Anterior cingulate cortex (tissue), 58 donors: ENCODE data around the gene JAKMIP1.
"Not testable (repeated sequence)": the region's sequence is repeated elsewhere in the genome, so short reads cannot be mapped to it uniquely, and the experiment has no call there.

Experiments used
- DNase-seq, 58 donors: peaks; one replicate each; lab custom pipeline; 2025; lab: John Stamatoyannopoulos, UW

Gene JAKMIP1

DNA sequence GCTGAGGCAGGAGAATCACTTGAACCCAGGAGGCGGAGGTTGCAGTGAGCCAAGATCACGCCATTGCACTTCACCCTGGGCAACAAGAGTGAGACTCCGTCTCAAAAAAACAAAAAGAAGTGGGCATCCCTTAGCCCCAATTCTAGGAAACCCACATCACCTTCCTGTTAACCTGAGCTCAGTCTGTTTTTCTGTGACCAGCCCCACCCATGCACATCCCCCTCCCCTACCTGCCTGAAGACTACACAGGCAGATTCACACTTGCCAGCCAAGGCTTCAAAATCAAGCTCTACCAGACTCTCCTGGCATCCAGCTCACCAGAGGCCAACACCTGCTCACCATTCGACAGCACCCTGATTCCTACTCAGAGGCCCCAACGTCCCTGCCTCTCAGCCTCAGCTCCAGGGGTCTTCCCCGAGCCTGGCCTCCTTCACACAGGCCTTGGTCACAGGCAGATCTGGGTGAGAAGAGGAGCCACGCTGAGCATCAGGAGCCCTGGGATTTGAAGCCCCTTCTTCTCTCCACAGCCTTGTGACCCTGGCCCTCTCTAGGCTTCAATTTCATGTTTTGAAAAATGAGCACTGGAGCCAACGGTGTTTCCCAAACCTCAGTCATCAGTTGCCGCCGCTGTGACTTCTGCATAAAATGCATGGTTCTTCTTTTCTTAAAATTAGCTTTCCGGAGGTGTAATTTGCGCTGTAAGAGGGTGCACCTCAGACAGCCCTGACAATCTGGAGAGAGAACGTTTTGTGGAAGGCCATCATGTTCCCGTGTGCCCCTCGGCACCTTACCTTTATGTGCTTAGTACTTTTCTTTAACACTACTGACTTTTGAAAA lies 47.3 kb downstream of the JAKMIP1 start:
- no peak for DNase-seq

DNA sequence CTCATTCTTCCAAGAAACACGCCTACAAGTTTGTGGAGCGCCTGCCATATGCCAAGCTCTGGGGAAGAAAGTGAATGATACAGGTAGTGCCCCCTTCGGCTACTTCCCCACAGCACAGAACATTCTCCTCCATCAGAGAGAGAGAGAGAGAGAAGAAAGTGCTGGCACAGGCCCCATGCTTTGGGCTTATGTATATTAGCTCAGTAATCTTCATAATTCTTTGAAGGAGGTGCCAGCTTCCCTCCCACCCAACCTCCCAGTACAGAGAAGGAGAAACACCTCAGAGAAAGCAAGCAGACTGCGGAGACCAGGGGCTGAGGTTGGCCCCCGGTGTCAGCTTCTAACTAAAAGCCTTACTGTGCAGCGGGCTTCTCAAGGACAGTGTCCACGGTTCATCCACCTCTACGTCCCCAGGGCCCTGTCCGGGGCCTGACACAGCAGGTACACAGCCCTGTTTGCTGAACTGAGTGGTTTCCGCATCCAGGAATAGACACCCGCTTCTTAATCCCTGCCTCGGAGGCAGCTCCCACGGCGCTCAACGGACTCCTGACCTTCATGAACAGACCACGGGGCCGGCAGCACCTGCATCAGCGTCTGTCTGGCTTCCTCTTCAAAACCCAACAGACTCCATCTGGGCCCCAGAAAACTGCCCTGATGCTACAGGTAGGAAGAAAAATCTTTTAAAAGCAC lies 50.2 kb downstream of the JAKMIP1 start:
- DNase-seq: peak in 2 of 58 donors; percentile 26 to 38

DNA sequence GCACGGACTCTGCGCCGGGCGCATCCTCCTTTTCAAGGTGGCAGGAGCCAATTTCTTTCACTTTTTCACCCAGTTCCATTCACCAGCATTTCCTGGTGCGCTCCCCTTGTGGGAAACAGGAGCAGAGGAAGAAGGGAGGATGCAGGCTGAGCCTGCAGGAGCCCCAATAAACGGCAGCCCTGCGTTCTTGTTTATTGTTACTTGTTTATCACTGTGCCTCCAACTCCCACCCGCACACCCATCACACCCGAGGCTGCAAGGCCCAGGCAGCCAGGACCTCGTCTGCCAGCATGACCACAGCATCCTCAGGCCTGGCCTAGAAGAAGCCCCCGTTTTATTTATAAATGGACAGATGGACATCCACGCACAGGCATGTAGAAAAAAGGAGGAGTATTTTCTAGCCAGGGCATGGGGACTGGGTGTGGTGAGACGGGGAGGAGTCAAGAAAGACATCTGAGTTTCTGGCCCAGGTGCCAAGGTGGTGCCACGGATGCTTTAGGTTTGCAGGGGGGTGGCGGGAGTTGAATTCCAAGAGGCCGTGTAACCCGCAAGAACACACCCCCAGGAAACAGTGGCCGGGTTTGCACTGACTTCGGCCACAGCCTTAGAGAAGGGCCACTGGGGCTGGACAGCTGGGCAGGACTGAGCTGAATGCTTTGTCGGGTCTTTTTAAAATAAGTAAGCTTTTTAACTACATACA lies 51.7 kb downstream of the JAKMIP1 start:
- DNase-seq: peak in 1 of 58 donors; percentile 29

DNA sequence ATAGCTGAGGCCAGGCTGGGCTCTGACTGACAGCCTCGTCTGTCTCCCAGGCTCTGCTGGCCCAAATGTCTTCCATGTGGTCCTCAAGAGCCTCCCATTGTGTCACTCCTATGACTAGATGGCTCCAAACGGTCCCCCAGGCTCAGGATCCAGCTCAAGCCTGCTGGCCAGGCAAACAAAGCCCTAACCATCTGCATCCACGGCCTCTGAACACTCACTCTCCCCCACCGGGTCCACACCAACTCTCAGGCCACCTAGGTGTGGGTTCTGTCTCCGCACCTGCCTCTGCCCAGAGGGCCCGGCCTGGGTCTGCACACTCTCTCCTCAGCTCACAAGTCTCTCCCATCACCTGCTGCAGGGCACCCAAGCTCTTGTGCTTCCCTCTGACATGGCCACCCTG lies 52.9 kb downstream of the JAKMIP1 start:
- DNase-seq: no peak

DNA sequence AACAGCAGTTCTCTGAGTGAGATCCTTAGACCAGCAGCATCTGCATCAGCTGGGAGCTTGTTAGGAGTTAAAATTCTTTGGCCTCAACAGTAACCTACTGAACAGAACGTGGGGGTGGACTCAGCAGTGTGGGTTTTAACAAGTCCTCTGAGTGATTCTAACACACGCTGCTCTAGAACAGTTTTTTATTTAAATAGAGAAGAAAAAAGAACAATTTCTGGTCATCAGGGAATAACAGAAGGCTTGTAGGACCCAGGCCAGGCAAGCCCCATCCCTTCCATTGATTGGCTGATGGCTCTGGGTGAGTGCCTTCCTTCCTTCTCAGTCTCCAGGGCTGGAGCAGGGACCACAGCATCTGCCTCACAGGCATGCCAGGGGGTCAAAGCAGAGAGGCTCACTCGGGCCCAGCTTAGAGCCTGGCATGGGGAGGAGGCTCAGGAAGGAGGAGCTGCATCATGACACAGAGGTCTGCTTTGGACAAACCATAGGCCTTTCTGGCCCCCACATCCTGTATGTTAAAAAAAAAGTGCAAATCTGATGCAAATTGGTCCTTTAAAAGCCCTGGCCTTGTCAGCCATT lies 56.7 kb downstream of the JAKMIP1 start:
- peak in 1 of 58 donors; percentile 72 for DNase-seq

DNA sequence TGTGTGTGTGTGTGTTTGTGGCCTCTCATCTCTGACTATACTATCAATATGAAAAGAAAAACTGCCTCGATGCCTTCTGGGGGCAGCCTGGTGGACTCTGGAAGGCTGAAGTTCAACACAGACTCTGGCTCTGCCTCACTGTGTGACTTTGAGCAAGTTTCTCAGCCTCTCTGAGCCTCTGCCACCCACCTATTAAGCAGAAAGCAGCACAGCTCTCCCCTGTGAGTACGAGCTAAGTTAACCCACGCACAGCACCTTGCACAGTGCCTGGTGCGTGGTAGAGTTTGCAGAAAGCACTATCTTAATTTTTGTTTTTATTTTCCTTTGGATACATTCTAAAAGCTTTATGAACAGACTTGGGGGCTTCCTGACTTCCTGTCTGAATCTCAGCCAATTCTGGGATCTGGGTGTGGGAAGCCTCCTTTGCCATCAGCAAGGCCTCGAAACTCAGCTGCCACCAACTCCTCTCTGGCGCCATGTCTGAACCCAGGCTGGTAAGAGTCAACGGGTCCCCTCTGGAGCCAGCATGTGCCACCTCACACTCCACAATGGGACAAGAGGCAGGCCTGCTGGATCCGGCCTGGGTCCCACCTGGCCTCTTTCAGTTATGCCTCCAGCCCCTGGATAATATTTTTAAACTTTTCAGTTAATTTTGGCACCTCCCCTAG lies 57.3 kb downstream of the JAKMIP1 start:
- DNase-seq: peak in 2 of 58 donors; percentile 20 to 28

DNA sequence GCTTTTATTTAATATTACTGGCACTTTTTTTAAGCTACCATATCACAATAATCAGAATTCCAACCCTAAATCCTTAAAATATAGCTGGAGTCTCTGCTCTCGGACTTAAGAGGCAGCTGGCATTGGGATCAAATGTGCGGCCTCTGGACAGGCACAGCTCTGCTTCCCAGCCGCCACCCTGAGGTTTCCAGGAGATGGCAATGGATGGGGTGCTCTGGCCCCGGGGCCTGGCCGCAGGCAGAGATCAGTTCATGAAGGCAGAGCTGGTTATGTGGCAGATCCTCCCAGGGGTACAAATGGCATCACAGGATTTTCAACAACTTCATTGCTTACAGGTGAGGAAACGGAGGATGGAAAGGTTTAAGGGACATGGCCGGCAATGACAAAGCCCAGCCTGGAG lies 57.8 kb downstream of the JAKMIP1 start:
- DNase-seq: no peak

DNA sequence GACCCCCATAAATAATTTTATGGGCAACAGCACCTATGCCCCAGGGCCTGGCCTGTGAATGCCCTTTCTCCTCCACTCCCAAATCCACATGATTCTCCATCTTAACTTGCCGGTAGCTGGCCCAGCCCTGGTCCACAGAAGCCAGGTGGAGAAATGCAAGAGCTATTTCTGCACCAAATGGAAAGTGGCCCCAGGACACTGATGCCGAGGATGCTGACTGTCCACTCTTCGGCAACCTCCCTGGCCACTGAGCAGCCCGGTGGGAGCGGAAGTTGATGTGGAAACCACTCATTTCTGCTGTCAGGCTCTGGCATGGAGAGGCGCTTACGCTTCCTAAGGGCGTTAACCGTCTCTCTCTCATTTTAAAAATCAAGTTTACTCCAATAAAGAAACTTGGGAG lies 58.8 kb downstream of the JAKMIP1 start:
- DNase-seq: no peak

DNA sequence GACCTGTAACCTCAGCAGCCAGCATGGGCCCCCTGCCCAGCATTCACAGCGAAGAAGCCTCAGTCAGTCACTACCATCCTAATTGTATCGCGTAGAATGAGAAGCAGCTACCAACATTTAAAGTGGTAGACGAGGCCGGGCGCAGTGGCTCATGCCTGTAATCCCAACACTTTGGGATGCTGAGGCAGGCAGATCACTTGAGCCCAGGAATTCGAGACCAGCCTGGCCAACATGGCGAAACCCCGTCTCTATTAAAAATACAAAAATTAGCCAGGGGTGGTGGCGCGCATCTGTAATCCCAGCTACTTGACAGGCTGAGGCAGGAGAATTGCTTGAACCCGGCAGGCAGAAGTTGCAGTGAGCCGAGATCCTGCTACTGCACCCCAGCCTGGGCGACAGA lies 59.3 kb downstream of the JAKMIP1 start:
- not testable (repeated sequence) for DNase-seq

DNA sequence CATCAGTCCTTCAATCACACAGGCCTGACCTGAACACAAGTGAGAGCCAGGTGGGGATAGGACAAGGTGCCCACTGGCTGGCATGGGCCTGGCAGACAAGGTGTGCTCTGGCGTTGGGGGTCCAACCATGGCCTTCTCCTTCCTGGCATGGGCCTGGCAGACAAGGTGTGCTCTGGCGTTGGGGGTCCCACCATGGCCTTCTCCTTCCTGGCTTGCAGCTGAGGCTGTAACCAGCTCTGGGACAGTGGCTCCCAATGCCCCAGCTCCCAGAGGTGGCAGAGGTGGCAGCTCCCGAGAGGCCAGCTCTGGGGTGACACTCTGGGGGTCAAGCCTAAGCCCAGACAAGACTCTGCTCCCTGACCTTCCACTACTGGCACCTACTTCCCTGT lies 62.6 kb downstream of the JAKMIP1 start:
- no peak for DNase-seq

DNA sequence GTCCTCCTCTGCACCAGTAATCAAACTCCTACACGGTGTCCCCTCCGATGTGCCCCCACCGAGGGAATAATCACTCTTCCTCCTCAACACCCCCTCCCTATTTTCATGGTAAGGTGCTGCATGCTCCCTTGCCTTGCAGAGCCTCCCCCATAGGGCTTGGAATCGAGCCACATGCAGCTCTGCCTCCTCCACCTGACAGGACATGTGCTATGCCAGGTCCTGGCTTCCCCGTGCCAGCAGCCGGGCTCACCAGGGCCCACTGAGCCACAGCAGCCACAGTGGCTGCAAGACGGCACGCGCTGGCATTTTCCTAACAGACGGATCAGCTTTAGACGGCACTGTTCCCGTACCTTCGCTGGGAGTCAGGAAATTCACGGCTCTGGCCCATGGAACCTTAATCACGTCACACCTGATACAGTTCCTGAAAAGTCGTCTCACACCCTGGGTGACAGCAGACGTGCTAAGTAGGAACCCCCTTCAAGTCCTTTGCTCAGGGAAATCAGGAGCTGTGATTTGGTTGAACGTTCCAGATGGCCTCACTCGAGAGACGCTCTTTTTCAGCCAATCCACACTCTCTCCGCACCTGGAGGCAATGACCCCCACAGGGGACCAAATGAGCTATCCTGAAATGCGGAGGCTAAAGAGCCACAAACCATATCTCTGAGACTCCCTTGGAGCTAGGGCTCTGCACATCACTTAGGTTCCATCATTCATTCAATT lies 63.2 kb downstream of the JAKMIP1 start:
- no peak for DNase-seq

DNA sequence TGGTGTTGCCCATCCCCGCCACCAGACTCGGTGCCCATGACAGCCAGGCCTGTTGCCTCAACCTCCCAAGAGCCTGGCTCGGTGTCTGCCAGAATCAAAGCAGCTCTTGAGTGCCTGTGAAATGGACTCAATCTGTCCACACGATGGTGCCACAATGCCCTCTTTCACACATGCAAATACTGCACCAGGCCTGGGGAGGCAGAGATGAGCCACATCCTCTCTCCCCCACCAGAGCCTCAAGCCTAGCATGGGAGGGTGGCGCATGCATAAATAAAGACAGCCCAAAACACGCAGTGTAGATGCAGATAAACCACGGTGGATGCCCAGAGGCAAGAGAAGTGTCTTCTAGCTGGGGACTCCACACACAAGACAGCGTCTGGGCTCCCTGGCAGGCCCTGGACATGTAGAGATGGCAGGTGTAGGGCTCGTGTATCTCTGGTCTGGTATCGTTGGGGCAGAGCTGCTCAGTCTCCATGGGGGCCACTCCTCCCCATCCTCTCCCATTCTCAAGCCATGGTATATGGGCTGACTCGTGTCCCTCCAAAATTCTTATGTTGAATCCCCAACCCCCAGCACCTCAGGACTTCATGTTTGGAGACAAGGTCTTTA lies 65.6 kb downstream of the JAKMIP1 start:
- peak in 4 of 58 donors; percentile 11 to 38 (median 21) for DNase-seq

DNA sequence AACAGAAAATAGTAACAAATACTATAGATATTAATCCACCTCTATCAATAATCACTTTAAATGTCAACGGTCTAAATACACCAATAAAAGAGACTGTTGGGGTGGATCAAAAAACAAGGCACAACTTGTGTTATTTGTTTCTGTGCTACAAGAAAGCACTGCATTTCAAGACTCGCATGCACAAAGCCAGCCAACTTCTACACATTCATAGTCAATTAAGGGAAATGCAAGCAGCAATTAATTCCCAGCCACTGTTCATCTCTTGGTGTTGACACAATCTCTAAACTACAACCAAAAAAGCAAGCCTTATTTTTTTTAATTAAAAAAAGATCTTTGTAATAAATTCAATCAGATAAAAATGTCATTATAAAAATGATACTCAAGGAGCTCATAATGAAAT lies 67.6 kb downstream of the JAKMIP1 start:
- no peak for DNase-seq

DNA sequence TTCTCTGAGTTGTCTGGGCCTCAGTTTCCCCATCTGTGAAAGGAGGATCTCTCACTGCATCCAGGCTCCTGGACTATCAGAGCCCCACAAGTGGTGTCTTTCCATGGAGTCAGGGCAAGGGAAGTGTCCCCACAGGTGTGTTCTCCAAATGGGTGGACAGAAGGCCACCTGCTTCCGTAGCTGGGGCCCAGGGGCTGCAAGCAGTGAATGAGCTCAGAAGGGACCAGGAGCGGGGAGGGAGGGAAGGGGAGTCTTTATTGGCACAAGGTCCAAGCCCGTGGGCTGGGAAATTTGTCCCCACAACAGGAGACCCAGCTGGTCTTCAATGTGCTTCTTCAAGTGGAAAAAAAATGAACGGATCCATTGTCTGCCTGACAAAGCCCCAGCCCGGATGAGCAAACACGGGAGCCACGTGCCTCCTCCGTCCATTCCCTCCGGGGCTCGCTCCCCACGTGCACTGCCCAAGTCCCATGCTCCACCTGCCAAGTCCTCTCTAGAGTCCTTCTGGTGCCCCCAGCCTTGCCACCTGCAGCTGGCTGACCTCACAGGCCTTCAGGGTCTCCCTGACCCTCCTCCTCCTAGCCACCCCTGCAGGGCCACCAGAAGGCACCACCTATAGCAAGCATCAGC lies 72.0 kb downstream of the JAKMIP1 start:
- DNase-seq: peak in 13 of 58 donors; percentile 10 to 54 (median 31)

DNA sequence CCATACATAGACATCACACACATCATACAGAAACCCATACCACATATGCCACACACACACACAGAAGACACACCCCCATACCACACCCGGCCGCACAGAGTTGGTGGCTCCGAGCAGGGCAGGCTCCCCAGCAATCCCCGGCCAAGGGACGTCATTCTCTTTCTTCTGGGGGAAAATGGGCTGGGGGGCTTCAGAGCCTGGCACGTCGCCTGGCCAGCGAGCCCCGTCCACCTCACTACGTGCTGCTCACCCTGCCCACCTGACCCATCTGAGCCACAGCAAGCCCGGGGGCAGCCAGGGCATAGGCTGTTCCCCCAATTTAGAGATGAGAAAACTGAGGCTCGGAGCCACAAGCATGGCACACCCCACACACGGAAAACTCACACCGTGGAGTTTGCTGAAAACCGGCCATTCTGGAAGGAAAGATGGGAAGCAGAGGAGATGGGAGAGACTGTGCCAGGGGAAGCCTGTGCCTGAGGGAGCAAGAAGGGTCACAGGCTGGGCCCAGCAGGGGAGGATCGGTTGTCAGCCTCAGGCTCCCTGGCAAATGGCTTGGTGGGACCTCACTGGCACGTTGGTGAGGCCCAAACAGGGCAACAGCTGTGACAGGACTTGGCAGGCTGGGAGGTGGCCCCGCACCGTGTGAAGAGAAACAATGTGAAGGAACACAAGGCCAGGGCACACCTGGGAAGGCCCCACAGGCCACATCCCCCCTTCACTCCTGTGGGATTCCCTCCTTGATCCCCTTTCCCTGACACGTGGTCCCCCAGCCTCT lies 73.2 kb downstream of the JAKMIP1 start:
- DNase-seq: no peak

DNA sequence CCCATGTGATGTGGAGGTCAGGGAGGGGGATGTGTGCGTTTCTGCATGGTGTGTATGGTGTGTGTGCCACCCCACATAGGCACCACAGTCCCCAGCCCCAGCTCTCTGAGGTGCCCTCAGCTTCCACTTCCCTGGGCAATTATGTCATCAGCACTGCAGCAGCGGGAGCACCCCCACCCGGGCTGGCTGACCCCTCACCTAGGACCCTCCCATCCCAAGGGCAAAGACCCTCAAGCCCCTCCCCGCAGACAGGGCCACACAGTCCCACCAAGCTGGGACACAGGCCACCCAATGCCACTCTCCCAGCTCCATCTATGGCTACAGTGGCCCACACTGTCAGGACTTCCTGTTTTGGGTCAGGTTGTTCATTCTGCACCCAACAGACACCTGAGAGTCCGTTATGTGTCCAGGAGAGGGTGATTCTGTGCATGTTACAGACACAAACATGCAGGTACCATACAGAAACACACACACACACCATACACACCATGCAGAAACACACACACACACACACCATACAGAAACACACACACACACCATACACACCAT lies 75.2 kb downstream of the JAKMIP1 start:
- DNase-seq: no peak

DNA sequence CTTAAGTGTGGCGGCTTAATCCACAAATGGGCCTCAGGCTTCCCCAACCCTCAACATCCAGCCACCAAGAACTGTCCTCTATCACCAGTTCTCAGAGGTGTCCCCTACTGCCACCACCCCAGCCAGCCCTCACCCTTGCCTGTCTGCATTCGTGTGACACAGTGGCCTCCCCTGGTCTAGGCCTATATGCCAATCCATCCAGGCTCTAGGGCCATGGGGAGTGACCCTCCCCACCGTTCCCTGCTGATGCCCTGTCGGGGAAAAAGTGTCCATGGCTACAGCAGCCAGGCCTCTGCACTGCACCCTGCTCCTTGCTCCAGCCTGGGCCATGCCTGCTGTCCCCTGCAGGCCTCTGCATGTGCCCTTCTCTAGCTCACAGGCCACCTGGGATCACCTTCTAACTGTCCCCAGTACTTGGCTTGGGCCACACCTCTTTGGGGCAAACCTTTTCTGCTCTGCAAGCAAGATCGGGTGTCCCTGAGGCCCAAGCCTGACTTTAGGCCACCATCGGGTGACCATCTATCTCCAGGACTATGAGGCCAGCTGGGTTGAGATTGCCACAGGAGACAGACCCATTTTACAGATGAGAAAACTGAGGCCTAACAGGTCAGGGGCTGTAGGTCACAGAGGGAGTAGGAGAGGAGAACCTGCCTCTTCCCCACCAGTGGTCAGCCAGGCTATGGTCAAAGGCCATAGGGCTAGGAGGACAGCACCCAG lies 75.8 kb downstream of the JAKMIP1 start:
- DNase-seq: no peak
